ENCODE data around the gene RPL29. TPM values are rescaled to one million over a fixed set of nuclear protein-coding genes. Genes with fewer than 3 reads are reported as not detected.

Gene RPL29
- total and polyA plus RNA-seq, 2 of the 8 experiments (the other 6 are each of a cell fraction or from before 2014, with no cell fraction given), result 1,467 to 2,660 TPM

- TF ChIP-seq CTBP2 (IDR thresholded peaks at IDR 0.05; ENCODE audit: borderline replicate concordance, insufficient read depth, insufficient read length, low read length), result no peak
- no peak for TF ChIP-seq TEAD4 (IDR thresholded peaks at IDR 0.05; ENCODE audit: low read depth, low read length)
- no peak for TF ChIP-seq RXRA (IDR thresholded peaks at IDR 0.05; ENCODE audit: insufficient read depth, low read depth, low read length)
- TF ChIP-seq RBBP5 (IDR thresholded peaks at IDR 0.05; ENCODE audit: borderline replicate concordance, low read depth, low read length), result no peak
- no peak for TF ChIP-seq EP300 (IDR thresholded peaks at IDR 0.05; ENCODE audit: borderline replicate concordance in 1 of 2, low read depth in 2 of 2, low read length in 2 of 2)
- no peak for TF ChIP-seq EZH2 (IDR thresholded peaks at IDR 0.05; ENCODE audit: low read depth, low read length, severe bottlenecking)
- no peak for TF ChIP-seq SUZ12 (IDR thresholded peaks at IDR 0.05; ENCODE audit: low read length)
- TF ChIP-seq USF2 (IDR thresholded peaks at IDR 0.05; ENCODE audit: low read length), result no peak
Measured at GRCh38 chr3:51970606-51971300, 24.9 kb downstream of the RPL29 start (continued).
